BLaER1 treated with 17β-estradiol and CSF1 and Interleukin-3, amounts not matched to agents 10 nM and 100 nM (cell line): ENCODE data around the gene STX11.

Source experiments
- H3K27ac ChIP-seq, 11 experiments: shearing (Covaris generic); formaldehyde crosslinking; 2 replicates each; pipeline ENCODE4 v1.8.1; 2022
- H3K27me3 ChIP-seq, 11 experiments: shearing (Covaris generic); formaldehyde crosslinking; 2 replicates each; pipeline ENCODE4 v1.8.1; 2022
- H3K36me3 ChIP-seq, 11 experiments: shearing (Covaris generic); formaldehyde crosslinking; 2 replicates each; pipeline ENCODE4 v1.8.1; 2022
- H3K4me1 ChIP-seq, 10 experiments: shearing (Covaris generic); formaldehyde crosslinking; 2 replicates each; pipeline ENCODE4 v1.8.1; 2022
- H3K4me2 ChIP-seq, 11 experiments: shearing (Covaris generic); formaldehyde crosslinking; 2 replicates each; pipeline ENCODE4 v1.8.1; 2022
- H3K4me3 ChIP-seq, 10 experiments: shearing (Covaris generic); formaldehyde crosslinking; 2 replicates each; pipeline ENCODE4 v1.8.1; 2022
- H3K9ac ChIP-seq, 11 experiments: shearing (Covaris generic); formaldehyde crosslinking; 2 replicates each; pipeline ENCODE4 v1.8.1; 2022
- H3K9me3 ChIP-seq, 11 experiments: shearing (Covaris generic); formaldehyde crosslinking; replicated peaks in 1 of 11; 2 replicates each; pipeline ENCODE4 v1.8.1; 2022
- H4K20me1 ChIP-seq, 11 experiments: shearing (Covaris generic); formaldehyde crosslinking; 2 replicates each; pipeline ENCODE4 v1.8.1; 2022
- Cebpa-rat ChIP-seq, 11 experiments: shearing (Covaris generic); IDR thresholded peaks; 2 replicates each; pipeline ENCODE4 v1.8.1; 2022

STX11 gene

GRCh38 chr6:144138542-144138941, 11.8 kb upstream of the STX11 start:
- peaks cover 0 to 9% (median 0%) of the 10 kb centered on the region in 11 experiments; a peak in 1 of 22 replicates for H3K9me3 ChIP-seq
- H3K4me2 ChIP-seq, result no peak overlapping the region
- H3K36me3 ChIP-seq, result no peaks in the 10 kb centered on the region
- H3K4me1 ChIP-seq, result peaks cover 0 to 8% (median 0%) of the 10 kb centered on the region in 10 experiments; a peak in 4 of 20 replicates
- no peak overlapping the region for H3K4me3 ChIP-seq
- no peak overlapping the region for H3K9ac ChIP-seq
- no peaks in the 10 kb centered on the region for H4K20me1 ChIP-seq
- H3K27me3 ChIP-seq, result no peaks in the 10 kb centered on the region
- no peak overlapping the region for H3K27ac ChIP-seq
- no peak for TF ChIP-seq Cebpa-rat (IDR thresholded peaks at IDR 0.05)

GRCh38 chr6:144139817-144140216, 10.5 kb upstream of the STX11 start:
- Histone ChIP-seq H3K4me2 (no peak overlapping the region), H4K20me1 (no peaks in the 10 kb centered on the region), H3K9me3 (peaks cover 0 to 9% (median 0%) of the 10 kb centered on the region in 11 experiments; a peak in 1 of 22 replicates), H3K4me1 (peaks cover 0 to 8% (median 0%) of the 10 kb centered on the region in 10 experiments; a peak in 4 of 20 replicates), H3K4me3 (no peak overlapping the region), H3K9ac (no peak overlapping the region), H3K27me3 (no peaks in the 10 kb centered on the region), H3K27ac (no peak overlapping the region), H3K36me3 (no peaks in the 10 kb centered on the region)
- no peak for TF ChIP-seq Cebpa-rat (IDR thresholded peaks at IDR 0.05)

- Histone ChIP-seq H3K4me1 (peaks cover 0 to 8% (median 0%) of the 10 kb centered on the region in 10 experiments; a peak in 4 of 20 replicates), H3K9me3 (peaks cover 0 to 9% (median 0%) of the 10 kb centered on the region in 11 experiments; a peak in 1 of 22 replicates), H3K36me3 (no peaks in the 10 kb centered on the region), H3K27me3 (no peaks in the 10 kb centered on the region), H3K4me3 (no peak overlapping the region), H3K4me2 (peak overlapping the region in 7 of 11 experiments; percentile 7 to 35 (median 23); a peak in 6 of 22 replicates), H3K9ac (no peak overlapping the region), H4K20me1 (no peaks in the 10 kb centered on the region), H3K27ac (no peak overlapping the region; a peak in 1 of 22 replicates)
- no peak for TF ChIP-seq Cebpa-rat (IDR thresholded peaks at IDR 0.05)
These were observed 9.4 kb upstream of the STX11 start for GRCh38 chr6:144140867-144141266.

GRCh38 chr6:144141470-144141869, 8.8 kb upstream of the STX11 start:
- Histone ChIP-seq H3K36me3 (no peaks in the 10 kb centered on the region), H3K9me3 (peaks cover 0 to 9% (median 0%) of the 10 kb centered on the region in 11 experiments; a peak in 1 of 22 replicates), H3K4me3 (no peak overlapping the region), H3K4me2 (no peak overlapping the region; a peak in 1 of 22 replicates), H4K20me1 (no peaks in the 10 kb centered on the region), H3K4me1 (peaks cover 0 to 8% (median 0%) of the 10 kb centered on the region in 10 experiments; a peak in 4 of 20 replicates), H3K27me3 (no peaks in the 10 kb centered on the region), H3K27ac (no peak overlapping the region), H3K9ac (no peak overlapping the region)
- TF ChIP-seq Cebpa-rat (IDR thresholded peaks at IDR 0.05), result no peak

- no peak overlapping the region for H3K27ac ChIP-seq
- no peaks in the 10 kb centered on the region for H3K27me3 ChIP-seq
- H3K4me3 ChIP-seq, result no peak overlapping the region
- TF ChIP-seq Cebpa-rat (IDR thresholded peaks at IDR 0.05), result no peak
- H3K4me2 ChIP-seq, result no peak overlapping the region
- no peak overlapping the region for H3K9ac ChIP-seq
- H3K4me1 ChIP-seq, result peaks cover 0 to 8% (median 0%) of the 10 kb centered on the region in 10 experiments; a peak in 6 of 20 replicates
- no peaks in the 10 kb centered on the region for H3K36me3 ChIP-seq
- H4K20me1 ChIP-seq, result no peaks in the 10 kb centered on the region
- peaks cover 0 to 9% (median 0%) of the 10 kb centered on the region in 11 experiments; a peak in 1 of 22 replicates for H3K9me3 ChIP-seq
These were observed 7.2 kb upstream of the STX11 start for GRCh38 chr6:144143106-144143505.

GRCh38 chr6:144143878-144144277, 6.4 kb upstream of the STX11 start:
- no peak overlapping the region for H3K4me3 ChIP-seq
- H3K4me1 ChIP-seq, result peaks cover 0 to 8% (median 0%) of the 10 kb centered on the region in 10 experiments; a peak in 6 of 20 replicates
- H4K20me1 ChIP-seq, result no peaks in the 10 kb centered on the region
- H3K27me3 ChIP-seq, result no peaks in the 10 kb centered on the region
- no peak overlapping the region for H3K27ac ChIP-seq
- no peaks in the 10 kb centered on the region for H3K36me3 ChIP-seq
- H3K4me2 ChIP-seq, result no peak overlapping the region
- peaks cover 0 to 9% (median 0%) of the 10 kb centered on the region in 11 experiments; a peak in 1 of 22 replicates for H3K9me3 ChIP-seq
- TF ChIP-seq Cebpa-rat (IDR thresholded peaks at IDR 0.05), result no peak
- no peak overlapping the region for H3K9ac ChIP-seq

- Histone ChIP-seq H3K27ac (no peak overlapping the region), H3K4me1 (peaks cover 0 to 13% (median 4%) of the 10 kb centered on the region in 10 experiments; a peak in 9 of 20 replicates), H4K20me1 (no peaks in the 10 kb centered on the region), H3K9me3 (peaks cover 0 to 9% (median 0%) of the 10 kb centered on the region in 11 experiments; a peak in 1 of 22 replicates), H3K4me3 (no peak overlapping the region), H3K4me2 (no peak overlapping the region), H3K9ac (no peak overlapping the region), H3K36me3 (no peaks in the 10 kb centered on the region), H3K27me3 (peaks cover 0 to 10% (median 7%) of the 10 kb centered on the region in 11 experiments; a peak in 13 of 22 replicates)
- no peak for TF ChIP-seq Cebpa-rat (IDR thresholded peaks at IDR 0.05)
These were observed 5.3 kb upstream of the STX11 start for GRCh38 chr6:144144996-144145395.

GRCh38 chr6:144145541-144145940, 4.8 kb upstream of the STX11 start:
- Histone ChIP-seq H3K4me3 (no peak overlapping the region), H3K9ac (no peak overlapping the region), H3K36me3 (no peaks in the 10 kb centered on the region), H3K4me1 (peaks cover 0 to 10% (median 4%) of the 10 kb centered on the region in 10 experiments; a peak in 9 of 20 replicates), H3K4me2 (no peak overlapping the region), H3K9me3 (peaks cover 0 to 9% (median 0%) of the 10 kb centered on the region in 11 experiments; a peak in 1 of 22 replicates), H3K27me3 (peaks cover 0 to 14% (median 10%) of the 10 kb centered on the region in 11 experiments; a peak in 13 of 22 replicates), H3K27ac (no peak overlapping the region), H4K20me1 (no peaks in the 10 kb centered on the region)
- no peak for TF ChIP-seq Cebpa-rat (IDR thresholded peaks at IDR 0.05)

- no peak overlapping the region for H3K4me2 ChIP-seq
- H4K20me1 ChIP-seq, result no peaks in the 10 kb centered on the region; a peak in 1 of 22 replicates
- H3K4me3 ChIP-seq, result no peak overlapping the region
- H3K9me3 ChIP-seq, result no peaks in the 10 kb centered on the region
- H3K27ac ChIP-seq, result no peak overlapping the region
- H3K36me3 ChIP-seq, result no peaks in the 10 kb centered on the region
- no peak overlapping the region for H3K9ac ChIP-seq
- peaks cover 0 to 23% (median 14%) of the 10 kb centered on the region in 11 experiments; a peak in 13 of 22 replicates for H3K27me3 ChIP-seq
- peaks cover 12 to 32% (median 15%) of the 10 kb centered on the region in 10 experiments for H3K4me1 ChIP-seq
- TF ChIP-seq Cebpa-rat (IDR thresholded peaks at IDR 0.05), result no peak
These were observed 1.4 kb upstream of the STX11 start for GRCh38 chr6:144148886-144149285.
